HG03520 (cell line): Measurements from ENCODE around the gene DNAH7.
"Not testable (repeated sequence)": the region's sequence is repeated elsewhere in the genome, so short reads cannot be mapped to it uniquely, and the experiment has no call there.

ENCODE experiments used
- ATAC-seq: cut with Tn5 transposase; IDR thresholded peaks from one replicate; pipeline ENCODE4 v1.9.1; 2021; ENCODE audit warnings: mild to moderate bottlenecking, moderate library complexity; ENCODE audit not compliant: unreplicated experiment

Gene DNAH7

DNA sequence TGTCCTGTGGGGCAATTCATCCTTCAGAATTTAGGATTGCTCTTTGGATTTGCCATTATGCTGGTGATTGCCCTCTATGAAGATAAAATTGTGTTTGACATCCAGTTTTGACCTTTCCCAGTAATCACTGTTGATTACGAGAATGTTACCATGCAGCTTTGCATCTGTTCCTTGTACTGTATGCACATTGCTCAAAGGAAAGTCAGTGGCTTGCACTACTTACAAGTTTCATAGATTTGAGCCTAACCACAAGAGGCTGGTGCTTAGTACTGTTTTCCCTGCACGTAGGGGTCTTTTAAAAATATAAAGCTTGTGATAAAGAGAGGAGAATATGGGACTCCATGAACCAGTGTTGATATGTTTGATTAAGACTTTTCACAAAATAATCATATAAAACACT lies 333.7 kb downstream of the DNAH7 start:
- ATAC-seq, result no peak

DNA sequence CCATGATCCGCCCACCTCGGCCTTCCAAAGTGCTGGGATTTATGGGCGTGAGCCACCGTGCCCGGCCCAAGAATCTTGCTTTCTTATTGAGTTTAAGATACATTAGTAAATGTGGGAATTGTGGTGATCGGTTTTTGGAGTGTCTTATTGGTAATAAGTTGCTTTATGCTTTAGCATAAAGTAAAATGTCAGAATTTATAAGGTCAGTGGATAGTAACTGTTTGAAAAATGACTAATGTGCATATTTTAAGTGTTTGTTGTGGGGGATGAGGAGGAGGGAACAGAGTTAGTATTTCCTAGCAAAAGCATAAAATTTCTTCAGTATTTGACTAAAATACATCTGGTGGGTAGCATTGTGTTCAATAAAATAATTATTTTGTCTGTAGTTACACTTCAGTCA lies 334.2 kb downstream of the DNAH7 start:
- ATAC-seq, result no peak

DNA sequence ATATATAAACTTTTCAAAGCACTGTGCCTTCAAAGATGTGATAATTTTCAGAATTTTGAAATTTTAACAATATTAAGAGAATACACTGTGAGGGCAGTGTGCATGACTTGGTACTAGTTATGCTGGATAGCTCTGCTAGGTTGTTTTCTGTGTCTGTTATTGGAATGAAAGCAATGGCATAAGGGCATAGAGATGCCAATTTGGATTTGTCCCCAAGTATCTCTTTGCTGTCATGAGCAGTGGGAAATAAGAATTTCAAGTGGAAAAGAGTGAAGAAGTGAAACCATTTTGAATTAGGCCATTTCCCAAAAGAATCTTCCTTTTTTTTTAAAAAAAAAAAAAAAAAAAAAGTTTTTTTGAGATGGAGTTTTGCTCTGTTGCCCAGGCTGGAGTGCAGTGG lies 334.8 kb downstream of the DNAH7 start:
- no peak for ATAC-seq

DNA sequence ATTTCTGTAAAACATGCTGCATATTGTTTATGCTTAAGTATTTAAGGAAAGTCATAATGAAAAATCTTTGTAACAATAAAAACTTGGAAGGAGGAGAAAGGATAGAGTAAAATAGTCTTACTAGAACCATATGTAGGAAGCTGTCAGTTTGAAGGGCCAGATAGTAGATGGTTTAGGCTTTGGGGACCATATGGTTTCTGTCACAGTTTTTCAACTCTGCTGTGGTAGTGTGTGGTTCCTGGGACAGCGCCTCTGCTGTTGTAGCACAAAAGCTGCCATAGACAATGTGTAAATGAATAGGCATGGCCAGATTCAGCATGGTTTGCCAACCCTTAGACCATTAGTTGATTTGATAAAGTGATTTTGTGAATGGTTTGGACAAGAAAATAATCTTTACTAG lies 336.1 kb downstream of the DNAH7 start:
- ATAC-seq, result no peak

DNA sequence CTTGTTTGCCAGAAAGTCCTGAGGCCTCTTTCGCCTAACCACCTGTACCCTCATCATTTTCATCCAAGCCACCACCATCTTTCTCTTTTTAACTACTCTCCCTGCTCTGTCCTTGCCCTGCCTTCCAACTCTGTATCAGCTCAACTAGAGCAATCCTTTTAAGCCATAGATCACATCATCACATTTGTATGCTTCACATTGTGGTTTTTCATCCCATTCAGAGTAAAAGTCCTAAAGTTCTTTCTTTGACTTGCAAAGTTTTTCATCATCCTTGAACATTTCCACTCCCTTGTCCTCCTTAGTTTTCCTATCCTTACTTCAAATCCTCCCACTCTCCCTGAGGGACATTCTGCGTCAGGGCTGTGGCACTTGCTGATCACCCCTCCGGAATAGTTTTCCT lies 337.7 kb downstream of the DNAH7 start:
- ATAC-seq, result no peak

DNA sequence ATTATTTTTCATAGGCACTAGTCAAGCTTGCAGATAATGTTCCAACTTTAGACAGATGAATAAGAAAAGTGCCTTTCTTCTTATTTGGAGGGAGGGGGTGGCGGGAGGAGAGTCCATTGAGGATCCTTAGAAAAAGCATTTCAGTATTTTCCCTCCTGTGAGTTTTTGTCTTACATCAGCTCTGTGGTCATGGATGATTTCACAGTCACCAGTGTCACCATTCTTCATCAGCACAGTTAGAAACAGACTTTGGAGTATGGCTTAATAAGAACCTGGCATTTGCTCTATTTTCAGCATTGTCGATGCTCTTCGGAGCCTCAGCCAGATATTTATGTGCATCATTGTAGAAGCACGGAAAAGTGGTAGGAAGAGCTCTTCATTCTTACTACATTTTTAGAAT lies 341.5 kb downstream of the DNAH7 start:
- ATAC-seq, result no peak

DNA sequence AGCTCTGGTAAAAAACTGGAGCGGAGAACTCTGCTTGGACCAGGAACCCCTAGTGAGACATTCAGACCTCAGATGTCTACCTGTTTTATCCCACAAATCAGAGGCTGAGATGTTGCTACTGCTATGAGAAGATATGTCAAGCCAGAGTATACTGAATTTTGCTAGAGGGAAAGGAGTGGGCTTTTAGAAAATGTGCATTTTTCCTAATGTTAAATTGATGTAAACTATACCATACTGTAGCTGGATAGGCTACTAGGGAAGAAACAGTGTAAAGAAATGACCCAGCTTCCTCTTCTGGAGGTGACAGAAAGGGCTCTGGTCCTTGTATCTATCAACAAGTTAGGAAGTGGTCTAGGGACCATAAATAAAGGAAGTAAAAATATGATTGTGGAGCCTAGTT lies 346.6 kb downstream of the DNAH7 start:
- no peak for ATAC-seq

DNA sequence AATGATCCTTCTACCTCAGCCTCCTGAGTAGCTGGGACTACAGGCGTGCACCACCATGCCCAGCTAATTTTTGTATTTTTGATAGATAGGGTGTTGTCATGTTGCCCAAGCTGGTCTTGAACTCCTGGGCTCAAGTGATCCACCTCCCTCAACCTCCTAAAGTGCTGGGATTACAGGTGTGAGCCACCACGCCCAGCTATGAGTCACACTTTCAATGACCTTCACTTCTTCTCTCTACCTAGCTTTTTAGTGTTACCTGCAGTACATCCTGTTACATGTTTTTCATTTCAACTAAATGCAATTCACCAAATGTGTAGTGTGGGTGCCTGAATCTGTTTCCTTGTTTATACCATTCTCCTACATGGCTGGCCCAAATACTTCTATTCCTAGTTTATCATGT lies 347.6 kb downstream of the DNAH7 start:
- ATAC-seq, result no peak

DNA sequence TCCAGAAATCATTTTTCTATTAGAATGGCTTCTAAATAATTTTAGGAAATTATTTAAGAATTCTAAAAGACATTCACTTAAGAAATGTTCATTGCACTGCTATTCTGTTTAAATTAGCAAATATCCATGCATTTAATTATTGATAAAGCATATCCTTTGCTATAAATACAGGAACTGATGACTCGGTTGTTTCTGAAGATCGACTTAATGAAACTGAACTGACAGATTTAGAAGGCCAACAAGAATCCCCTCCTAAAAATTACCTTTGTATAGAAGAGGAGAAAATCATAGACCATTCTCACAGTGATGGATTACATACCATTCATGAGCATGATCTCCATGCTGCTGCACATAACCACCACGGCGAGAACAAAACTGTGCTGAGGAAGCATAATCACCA lies 352.2 kb downstream of the DNAH7 start:
- ATAC-seq, result no peak

DNA sequence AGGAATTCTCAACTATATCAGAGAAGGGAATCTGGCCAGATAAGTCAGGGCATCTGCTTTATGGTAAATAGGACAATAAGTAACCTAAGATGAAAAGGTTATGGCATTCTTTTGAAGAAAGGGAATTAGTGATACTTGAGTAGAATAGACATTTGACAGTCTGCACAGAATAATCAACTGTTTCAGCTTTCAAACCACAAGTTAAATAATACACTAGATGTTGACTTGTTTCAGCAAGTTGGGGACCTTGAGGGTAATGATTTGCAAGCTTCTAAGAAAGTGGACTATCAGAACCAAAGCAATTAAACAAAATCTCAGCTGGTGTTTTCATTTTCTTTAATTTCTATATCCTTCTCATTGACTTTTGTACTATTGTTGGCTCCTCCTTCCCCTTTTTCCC lies 357.2 kb downstream of the DNAH7 start:
- no peak for ATAC-seq

DNA sequence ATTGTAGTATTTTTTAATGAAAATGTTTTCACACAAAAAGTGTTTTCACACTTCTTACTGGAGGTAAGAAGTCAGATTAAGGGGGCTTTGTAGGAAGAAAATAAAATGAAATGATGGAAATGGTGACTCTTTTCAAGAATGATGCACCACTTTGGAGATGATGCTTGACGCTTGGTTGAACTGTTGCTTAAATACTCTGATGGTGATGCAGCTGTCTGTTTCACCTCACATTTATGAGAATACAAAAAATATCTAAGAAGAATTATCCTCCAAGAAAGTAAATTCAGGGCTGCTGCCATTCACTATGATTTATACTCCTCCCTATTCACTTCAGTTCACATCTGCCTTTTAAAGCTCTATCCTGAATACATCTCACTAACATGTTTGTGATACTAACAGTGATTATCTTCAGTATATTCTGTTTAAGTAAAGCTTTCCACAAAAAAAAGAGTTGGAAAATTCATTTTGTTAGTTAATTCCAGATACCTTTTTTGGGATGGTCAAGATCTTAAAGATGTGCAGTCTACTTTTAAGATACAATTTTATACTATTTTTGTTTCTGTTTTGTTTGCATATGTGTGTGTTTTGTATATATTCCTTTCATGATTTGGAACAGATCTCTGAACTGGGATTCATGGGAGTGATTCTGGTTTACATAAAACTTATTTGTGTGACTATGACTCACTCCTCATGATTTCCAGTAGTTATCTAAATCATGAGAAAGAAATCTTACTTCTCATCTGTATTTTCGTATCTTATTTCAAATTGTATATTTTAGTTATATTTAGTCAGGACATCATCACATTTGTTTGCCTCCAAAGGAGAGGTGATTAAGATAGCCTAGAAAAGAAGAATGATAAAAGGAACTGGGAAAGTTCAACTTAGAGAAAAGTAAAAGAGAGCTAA lies 358.5 kb downstream of the DNAH7 start:
- no peak for ATAC-seq

DNA sequence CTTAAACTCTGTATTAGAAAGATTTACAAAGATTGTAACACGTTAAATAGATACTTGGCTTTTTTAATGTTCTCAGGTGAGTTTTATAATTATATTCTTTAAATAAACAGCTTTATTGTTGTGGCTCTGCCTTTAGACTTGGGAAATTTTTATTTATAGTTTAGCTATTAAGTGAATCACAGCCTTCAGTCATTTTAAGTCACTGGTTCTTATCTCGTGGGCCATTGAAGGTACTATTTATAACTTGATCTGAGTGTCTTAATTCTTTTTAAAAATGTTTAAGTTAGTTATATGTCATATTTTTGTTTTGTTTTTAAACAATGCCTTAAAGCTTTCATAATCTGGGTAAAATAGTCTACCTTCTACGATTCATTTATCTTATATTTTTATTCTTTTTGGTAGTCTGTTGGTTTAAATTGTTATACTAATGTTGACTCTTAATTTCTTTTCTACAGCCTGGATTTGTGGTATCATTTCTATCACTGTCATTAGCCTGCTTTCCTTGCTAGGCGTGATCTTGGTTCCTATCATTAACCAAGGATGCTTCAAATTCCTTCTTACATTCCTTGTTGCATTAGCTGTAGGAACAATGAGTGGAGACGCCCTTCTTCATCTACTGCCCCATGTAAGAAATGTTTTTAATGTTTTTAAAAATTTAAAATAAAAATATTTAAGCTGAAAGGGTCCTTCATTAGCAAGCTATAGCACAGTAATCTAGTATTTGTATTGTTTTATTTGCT lies 362.3 kb downstream of the DNAH7 start:
- no peak for ATAC-seq

DNA sequence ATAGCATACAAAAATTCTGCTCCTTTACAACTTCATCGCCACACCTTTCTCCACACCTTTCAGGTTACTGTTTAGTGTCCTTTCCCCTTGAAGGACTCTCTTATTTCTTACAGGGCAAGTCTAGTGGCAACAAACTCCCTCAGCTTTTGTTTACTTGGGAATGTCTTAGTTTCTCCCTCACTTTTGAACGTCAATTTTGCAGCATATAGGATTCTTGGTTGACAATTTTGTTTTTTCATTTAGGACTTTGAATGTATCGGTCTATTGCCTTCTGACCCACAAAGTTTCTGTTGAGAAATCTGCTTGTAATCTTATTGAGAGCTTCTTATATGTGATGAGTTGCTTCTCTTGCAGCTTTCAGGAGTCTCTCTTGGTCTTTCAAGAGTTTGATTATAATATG lies 368.2 kb downstream of the DNAH7 start:
- ATAC-seq, result no peak

DNA sequence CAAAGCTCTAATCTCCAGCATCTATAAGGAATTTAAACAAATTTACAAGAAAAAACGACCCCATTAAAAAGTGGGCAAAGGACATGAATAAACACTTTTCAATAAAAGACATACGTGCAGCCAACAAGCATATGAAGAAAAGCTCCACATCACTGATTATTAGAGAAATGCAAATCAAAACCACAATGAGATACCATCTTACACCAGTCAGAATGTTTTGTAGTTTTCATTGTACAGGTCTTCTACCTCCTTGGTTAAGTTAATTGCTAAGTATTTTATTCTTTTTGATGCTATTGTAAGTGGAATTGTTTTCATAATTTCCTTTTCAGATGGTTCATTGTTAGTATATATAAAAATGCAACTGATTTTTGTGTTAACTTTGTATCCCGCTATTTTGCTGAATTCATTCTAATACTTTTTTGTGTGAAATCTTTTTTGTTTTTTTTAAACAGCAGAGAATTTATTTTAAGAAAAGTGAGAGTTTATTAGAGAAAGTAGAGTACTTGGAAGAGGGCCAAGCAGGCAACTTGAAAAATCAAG lies 370.9 kb downstream of the DNAH7 start:
- no peak for ATAC-seq

DNA sequence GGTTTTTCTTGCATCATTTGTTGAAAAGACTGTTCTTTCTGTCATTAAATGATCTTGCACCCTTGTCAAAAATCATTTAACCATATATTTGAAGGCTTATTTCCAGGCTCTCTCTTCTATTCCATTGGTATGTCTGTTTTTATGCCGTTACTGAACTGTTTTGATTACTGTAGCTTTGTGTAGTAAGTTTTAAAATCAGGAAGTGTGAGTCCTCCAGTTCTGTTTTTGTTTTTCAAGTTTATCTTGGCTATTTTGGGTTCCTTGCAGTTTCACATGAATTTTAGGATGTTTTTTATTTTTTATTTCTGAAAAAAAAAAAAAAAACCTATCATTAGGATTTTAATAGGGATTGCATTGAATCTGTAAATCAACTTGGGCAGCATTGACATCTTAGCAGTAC lies 372.6 kb downstream of the DNAH7 start:
- no peak for ATAC-seq

DNA sequence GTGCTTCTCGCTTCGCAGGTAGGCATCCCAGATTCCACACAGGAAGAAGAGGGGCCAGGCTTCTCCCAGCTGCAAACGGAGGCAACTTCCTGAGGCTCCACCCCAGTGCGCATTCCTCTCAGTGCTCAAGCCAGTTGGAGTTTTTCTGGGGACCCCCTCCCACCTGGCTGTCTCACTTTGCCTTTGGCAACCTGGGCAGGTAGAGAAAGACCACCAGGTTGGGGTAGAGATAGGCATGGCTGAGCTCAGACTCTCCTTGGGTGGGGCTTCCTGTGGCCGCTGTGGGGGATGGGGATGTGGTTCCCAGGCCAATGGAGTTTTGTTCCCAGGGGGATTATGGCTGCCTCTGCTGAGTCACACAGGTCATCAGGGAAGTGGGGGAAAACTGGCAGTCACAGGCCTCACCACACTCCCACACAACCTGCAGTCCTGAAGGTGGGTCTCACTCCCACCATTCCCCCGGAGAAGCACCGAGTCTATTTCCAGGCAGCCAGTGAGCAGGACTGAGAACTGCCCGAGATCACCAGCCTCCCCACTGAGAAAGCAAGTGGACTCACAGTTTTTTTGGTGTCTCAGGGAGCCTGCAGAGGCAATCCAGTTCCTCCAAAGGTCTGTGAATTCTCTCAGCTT lies 373.5 kb downstream of the DNAH7 start:
- no peak for ATAC-seq

DNA sequence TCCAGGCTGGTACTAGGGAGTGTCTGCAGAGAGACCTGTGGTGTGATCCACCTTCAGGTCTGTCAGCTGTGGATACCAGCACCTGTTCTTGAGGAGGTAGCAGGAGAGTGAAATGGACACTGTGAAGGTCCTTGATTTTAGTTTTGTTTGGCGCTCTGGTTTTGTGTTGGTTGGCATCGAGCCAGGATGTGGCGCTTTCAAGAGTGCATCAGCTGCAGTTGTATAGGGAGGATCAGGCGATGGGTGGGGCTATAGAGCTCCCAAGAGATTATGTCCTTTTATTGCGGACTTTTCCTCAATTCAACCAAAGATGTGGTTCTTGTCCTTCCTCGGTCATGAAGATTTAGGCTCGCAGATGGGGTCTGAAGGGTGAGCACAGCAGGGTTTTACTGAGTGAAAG lies 374.1 kb downstream of the DNAH7 start:
- no peak for ATAC-seq

DNA sequence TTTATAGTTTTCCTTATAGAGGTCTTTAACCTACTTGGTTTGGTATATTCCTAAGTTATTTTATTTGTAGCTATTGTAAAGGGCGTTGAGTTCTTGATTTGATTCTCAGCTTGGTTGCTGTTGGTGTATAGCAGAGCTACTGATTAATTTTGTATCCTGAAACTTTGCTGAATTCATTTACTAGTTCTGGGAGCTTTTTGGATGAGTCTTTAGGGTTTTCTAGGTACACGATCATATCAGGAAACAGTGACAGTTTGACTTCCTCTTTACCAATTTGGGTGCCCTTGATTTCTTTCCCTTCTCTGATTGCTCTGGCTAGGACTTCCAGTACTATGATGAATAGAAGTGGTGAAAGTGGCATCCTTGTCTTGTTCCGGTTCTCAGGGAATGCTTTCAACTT lies 376.1 kb downstream of the DNAH7 start:
- not testable (repeated sequence) for ATAC-seq
